ENCODE measurements around the gene NFYB.

Gene NFYB

GRCh38 chr12:104073699-104074098 lies 64.3 kb downstream of the NFYB start:
- no peak for TF ChIP-seq CTCF (IDR thresholded peaks at IDR 0.05; ENCODE audit: borderline replicate concordance, insufficient read depth, low read depth, low read length)
- H3K4me3 ChIP-seq (ENCODE audit: low read depth, low read length): no peak overlapping the region

GRCh38 chr12:104072099-104072498 lies 65.9 kb downstream of the NFYB start:
- no peak overlapping the region for H3K4me3 ChIP-seq (ENCODE audit: low read depth, low read length)
- no peak for TF ChIP-seq CTCF (IDR thresholded peaks at IDR 0.05; ENCODE audit: borderline replicate concordance, insufficient read depth, low read depth, low read length)
